HG03135 (cell line): ENCODE measurements around the gene PLIN5.

ENCODE experiments used
- ATAC-seq: cut with Tn5 transposase; IDR thresholded peaks from one replicate; pipeline ENCODE4 v1.9.1; 2021; ENCODE audit warnings: mild to moderate bottlenecking, moderate library complexity; ENCODE audit not compliant: unreplicated experiment

Gene PLIN5

DNA sequence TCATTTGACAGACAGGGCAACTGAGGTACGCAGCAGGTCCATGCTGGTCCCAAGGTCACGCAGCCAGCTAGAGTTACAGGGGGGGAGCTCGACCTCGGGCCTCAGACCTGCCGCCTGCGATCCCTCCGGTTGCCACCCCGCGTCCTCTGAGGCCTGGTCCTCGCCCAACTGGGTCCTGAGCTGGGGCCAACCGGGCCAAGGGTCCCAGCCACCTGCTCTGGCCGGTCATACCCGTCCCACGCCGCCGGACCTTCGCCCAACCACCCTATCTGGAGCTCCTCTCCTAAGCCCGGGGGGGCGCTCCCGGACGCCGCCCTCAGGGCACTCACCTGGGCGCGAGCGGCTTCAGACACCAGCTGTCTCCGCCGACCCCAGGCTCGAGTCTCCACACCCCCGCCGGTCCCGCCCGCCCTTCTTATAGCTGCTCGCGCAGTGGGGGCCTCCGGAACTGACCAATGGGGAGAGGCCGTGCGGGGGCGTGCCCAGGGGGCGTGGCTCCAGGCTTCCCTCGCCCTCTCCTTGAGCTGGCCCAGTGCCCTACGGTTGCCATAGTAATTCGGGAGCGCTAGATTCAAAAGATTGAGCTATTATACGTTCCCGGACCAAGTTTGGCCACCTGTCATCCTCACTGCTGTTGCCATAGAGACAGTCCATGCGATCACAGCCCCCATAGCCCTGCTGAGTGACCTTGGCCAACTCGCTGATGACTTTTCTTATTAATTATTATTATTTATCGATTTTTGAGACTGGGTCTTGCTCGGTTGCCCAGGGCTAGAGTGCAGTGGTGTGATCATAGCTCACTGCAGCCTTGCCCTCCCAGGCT, at the start of gene PLIN5:
Gene PLIN5, minus strand, starts transcription at position 389 of the 823 bp plus-strand sequence. CDS start 1,150 bp downstream, outside the sequence.
- no peak for ATAC-seq

- ATAC-seq = no peak
Observed at GRCh38 chr19:4583961-4584669, 49.1 kb upstream of the PLIN5 start.

DNA sequence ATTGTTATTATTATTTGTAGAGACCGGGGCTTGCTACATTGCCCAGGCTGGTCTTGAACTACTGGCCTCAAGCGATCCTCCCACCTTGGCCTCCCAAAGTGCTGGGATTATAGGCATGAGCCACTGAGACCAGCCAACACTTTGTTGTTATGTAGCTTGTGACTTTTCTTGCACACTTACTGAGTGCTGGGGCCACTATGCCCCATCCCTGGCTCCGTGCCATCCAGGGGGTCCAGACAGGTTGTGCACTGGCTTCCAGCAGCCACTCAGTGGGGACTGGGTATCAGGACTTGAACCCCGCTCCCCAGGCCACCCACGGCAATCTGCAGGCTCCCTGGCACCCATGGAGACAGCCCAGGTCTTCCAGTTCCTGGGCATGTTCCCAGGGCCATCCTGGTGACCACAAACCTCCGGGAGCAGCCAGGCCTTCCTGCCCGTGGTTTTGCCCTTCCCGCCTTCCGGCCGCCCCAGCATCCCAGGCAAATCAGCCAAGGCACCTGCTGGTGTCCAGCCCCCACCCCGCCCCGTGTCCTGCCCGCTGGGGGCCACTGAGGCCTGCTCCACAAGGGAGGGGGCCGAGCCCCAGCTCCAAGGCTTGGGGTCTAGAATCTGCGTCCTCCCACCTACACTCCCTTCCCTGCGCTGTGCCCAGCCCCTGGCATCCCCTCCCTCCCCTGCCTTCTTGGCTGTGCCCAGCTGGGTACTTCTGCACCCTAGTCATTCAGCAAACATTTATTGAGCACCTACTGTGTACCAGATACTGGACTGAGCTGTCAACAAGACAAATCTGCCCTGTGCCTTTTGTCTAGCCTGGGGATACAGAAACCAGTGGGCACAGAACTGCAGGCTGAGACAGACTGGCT, 48.2 kb upstream of the PLIN5 start:
- no peak for ATAC-seq

DNA sequence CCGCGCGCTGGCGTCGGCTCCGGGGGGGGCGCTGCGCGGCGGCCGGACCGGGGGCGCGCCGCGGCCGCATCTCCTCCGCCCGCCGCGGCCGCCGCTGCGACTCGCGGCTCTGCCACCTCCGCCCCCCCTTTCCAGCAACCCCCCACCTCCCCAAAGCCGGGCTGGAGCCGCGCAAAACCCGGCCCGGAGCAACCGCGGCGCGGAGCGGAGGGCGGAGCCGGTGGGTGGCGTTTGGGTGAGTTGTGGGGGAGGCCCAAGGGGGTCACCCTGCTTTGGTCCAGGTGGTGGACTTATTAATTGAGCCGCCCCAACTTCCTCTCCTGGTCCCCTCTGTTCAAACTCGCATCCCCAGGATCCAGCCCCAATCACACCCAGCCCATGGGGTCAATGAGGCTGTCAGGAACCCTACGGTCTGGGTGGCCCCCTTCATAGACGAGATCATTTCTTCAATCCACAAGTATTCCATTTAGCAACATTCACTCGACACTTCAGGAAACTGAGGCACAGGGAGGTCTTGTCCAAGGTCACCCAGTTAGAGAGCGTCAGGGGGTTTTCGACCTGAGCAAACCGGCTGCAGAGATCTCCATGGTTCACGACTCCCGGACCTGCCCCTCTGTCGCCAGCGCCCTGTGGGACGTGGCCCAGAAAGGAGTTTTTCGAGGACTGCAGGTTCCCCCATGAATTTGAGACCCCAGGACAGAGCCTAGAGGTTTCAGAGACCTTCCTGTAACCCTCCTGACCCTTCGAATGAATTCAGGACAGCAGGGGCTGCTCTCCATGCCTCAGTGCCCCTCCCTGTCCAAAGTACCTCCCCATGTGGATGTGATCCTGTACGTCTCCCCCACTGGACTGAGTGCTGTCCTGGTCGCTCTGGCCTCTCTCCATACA, 46.9 kb upstream of the PLIN5 start:
- no peak for ATAC-seq

- ATAC-seq = no peak
Observed at GRCh38 chr19:4580961-4581665, 46.1 kb upstream of the PLIN5 start.

DNA sequence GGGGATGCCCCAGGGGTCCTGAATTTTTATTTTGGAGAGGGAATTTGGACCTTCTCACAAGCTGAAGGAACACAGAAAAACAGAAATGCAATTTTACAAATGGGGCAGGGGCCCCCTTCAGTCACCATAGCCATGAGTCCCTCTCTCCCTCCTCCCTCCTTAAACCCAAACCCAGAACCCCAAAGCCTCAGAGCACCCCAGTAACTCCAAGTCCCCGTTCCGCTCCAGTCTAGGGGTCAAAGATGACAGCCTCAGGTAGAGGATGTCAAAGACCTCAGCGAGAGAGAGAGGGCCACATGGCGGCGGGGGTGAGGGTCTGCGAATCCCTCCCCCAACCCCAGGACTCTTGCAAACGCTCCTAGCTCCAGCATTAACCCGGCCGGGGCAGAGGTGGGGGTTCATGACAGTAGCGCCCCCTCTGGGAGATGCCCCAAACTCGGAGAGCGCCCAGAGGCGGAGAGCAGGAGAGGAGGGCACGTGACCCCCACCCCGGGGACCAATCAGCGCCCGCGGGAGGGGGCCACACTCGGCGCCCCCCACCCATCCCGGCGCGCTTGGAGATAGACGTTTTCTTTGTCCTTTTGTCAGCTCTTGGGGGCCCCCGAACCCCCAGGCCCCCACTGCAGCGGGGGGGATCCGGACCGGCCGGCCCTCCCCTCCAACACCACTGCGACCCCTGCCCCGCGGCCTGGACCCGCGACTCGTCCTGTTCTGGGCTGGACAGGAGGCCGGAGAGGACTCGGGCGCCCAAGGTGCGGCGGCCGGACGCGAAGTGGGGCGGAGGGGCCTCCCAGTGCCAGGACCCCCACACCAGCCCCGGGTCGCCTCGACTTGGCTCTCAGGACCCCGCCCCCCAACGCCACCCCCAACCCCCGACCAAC, 45.2 kb upstream of the PLIN5 start:
- no peak for ATAC-seq

DNA sequence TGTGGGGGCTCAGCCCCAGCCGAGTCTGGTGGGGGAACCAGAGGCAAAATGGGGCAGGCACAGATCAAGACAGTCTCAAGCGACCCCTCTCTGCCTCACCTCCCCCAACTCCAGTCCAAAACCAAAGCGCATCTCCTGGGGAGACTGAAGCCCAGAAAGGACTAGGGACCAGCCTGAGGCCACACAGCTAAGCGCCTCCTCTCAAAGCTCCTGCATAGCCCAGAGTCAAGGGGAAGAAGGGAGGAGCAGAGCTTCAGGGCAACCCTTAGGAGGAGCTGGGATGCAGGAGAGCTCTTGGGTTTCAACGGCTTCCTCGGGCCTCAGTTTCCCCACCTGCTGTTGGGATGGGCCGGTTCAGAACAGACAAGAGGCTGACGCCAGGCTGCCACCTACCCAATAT, 44.4 kb upstream of the PLIN5 start:
- ATAC-seq = no peak

GRCh38 chr19:4578552-4579248, 43.7 kb upstream of the PLIN5 start:
- no peak for ATAC-seq

DNA sequence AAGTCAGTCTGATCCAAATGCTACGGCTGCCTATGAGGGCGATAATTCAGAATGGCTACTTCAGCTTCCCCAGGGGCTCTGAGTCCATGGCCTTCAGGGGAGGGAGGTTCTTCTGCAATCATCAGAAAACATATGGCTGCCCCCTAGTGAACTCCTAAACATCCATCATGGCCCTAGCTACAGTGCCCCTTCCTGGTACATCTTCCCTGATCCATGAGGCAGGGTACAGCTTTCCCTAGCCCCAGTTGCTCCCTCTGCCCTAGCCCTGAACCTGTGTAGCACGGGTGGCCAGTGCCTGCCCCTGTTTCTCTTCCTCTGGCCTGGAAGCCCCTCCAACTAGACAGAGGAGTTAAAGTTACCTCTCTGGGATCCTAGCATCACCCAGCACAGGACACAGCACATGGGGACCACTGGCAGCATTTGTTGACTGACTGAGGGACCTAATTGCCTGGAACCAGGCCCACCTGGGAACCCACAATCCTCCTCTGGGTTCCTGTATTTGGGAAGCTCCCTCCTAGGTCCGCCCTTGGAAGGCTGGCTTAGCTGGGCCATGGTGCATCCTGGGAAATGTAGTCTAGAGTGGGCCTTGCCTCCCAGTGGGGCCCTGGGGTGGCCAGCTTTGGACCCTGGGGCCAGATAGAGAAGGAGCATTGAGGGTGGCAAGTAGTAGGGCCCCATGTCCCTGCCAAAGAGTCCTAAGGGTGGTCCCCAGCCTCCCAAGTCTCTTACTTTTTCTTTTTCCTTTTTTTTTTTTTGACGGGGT, 42.2 kb upstream of the PLIN5 start:
- ATAC-seq = no peak

DNA sequence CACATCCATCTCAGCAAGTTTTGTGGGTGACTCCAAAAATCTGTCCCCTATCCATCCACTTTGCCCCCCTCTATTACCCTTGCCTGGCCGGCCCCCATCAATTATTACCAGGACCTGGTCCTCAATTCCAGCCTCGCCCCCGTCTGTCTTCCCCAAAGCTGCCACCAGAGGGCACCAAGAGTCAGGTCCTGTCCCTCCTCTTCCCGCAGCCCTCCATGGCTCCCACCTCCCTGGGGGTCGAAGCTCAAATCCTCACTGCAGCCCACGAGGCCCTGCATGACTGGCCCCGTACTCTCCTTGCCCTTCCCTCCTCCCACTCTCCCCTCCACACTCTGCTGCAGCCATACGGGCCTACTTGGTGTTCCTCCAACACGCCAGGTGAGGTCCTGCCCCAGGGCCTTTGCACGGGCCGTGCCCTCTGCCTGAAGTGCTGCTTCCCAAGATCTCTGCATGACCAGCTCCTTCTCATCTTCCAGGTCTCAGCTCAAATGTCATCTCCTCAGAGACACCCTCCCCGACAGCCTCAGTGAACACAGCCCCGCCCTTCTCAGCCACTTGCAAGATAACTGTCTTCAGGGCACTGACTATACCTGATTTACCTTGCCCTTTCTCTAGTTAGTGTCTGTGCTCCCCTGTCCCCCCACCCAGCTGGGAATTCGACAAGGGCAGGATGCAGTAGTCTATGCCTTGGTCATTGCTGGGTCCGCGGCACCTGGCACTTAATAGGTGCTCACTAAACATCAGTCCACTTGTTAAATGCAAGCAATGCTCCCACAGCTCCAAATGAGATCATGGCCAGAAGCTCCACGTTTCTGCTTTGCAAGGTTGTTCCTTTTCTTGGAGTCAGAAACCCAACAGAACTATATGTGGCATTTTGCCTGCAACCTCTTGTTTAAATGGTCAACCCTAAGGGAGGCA, 41.3 kb upstream of the PLIN5 start:
- ATAC-seq = no peak

DNA sequence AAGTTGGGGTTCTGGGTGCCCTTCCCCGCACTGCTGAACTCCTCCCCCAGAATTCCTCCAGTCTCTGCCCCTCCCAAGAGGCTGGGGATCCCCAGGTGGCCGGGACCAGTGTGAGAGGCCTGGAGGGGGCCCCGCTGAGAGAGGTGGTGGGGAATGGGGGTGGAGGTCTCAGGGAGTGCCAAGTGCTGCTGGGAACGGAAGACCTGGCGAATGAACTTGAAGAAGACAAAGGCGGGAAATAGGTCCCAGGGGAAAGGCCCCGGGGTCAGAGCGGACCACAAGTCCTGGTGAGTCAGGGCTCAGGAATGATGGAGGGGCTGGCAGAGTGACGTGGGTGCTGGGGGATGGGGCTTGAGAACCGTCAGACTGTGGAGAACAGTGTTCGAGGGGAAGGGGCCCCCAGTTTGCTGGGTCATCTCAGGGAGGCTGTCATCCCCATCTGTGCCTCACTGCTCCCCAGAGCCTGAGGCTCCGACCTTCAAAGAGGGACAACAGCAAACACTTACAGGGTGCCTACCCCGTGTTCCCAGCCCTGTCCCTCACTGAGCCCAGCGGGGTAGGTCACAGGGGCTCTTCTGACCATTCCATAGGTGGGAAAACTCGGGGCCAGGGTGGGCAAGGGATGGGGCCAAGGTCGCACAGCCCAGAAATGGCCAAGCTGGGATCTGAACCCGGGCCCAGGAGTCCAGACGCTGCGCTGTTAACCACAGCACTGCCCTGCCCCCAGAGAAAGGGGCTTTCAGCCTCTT, 40.4 kb upstream of the PLIN5 start:
- ATAC-seq = no peak

DNA sequence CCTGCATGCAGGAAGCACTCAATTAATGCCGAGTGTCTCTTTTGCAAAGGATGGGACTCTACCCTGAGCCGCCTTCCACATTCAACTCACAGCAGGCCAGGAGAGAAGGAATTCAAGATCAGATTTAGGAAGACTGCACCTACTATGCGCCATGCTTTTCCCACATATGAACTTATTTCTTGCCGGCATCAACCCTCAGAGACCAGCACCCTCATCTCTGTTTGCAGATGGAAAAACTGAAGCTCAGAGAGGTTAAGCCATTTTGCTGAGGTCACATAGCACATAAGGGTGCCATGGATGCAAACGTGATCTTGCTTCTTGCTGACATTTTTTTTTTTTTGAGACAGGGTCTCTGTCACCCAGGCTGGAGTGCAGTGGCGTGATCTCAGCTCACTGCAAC, 38.7 kb upstream of the PLIN5 start:
- no peak for ATAC-seq

DNA sequence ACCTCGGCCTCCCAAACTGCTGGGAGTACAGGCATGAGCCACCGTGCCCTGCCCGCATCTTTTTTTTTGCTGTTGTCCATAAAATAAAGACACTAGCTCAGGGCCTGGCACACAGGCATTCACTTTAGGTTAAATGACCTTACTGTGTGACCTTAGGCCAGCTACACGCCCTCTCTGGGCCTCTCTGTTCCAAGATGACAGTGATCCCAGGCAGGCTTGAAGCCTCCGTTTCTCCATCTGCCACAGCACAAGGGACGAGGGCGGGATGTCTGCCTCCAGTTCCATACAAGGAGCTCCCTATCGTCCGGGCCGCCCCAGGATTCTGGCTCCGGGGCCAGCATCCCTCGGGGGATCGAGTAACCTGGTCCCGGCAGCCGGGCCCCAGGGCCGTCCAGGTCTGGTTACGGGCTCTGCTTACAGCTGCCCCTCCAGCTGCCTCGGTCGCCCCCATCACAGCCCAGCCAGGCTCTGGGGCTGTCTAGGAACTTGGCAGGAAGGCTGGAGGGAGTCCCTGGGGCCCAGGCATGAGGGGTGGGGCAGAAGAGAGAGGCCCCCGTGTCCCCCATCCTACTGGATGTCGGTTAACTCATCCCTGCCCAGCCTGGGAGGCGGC, 36.4 kb upstream of the PLIN5 start:
- no peak for ATAC-seq

- no peak for ATAC-seq
Observed at GRCh38 chr19:4570916-4571304, 35.9 kb upstream of the PLIN5 start.

DNA sequence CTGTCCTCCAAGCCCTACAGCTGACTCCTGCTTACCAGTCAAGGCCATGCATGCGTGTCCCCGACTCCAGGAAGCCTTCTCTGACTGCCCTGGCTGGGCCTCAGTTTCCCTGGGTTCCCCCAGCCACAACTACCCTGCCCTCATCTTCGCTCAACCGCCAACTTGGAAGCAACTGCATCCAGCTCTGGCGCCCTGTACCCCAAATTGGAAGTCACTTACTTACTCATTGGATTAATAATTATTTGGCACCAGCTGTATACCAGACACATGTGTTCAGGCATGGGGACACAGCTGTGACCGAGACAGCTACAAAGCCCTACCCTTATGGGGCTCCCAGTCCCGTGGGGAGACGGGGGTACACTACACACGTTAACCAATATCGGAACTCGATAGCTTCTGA, 35.4 kb upstream of the PLIN5 start:
- no peak for ATAC-seq
